Glomerular endothelial cell (primary cell): ENCODE data around the gene TPSG1. TPM values are rescaled to one million over a fixed set of nuclear protein-coding genes. Genes with fewer than 3 reads are reported as not detected.

Experiments used
- DNase-seq: peaks from one replicate; pipeline ENCODE4 v3.0.0-alpha.2; 2011; ENCODE audit warnings: low read depth, low spot score; ENCODE audit errors: extremely low read depth
- total RNA-seq: library from RNA; depleted of rRNA; stranded (reverse); fragments of >200 nt; gene quantifications from 2 replicates; pipeline ENCODE4 v1.2.3, GENCODE V29; 2015

The TPSG1 gene
- total RNA-seq, 1 donor from 2014 or later = not detected

DNA sequence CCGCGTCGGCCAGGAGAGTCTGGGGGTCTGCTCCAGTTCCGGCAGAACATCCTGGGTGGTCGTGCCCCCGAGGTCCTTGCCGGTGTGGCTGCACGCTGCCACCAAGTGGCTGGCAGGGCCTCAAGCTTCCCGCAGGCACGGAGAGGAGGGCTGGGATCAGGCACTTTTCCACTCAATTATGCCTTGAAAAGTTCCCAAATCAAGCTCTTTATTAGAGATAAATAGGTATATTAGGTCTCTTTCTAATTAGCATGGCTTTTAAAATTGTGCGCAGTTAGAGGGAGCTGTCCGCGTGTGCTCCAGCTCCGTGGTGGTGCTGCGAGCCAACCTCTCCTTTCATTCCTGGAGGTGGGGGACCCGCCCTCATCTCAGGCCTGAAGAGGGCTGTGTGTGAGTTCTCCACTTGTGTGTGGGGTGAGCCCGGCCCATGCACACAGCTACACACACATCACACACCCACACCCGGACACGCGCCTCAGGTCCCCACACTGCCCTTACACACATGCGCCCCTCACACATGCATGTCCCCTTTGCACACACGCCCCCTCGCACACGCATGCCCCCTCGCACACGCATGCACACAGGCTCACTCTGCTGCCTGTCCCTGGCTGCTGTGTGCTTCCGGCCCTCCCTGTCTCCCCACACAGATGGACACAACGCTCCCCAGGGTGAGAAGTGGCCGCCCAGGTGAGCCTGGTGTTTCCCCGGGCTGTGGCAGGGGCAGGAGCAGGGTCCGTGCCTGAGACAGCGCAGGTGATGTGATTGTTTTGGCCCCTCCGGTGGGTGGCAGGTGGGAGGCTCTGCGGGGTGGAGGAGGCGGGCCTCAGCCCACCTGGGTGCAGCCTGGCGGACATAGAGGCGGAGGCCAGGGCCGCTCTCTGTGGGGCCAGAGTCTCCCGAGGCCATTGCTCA lies 43.4 kb downstream of the TPSG1 start:
- DNase-seq = no peak

DNA sequence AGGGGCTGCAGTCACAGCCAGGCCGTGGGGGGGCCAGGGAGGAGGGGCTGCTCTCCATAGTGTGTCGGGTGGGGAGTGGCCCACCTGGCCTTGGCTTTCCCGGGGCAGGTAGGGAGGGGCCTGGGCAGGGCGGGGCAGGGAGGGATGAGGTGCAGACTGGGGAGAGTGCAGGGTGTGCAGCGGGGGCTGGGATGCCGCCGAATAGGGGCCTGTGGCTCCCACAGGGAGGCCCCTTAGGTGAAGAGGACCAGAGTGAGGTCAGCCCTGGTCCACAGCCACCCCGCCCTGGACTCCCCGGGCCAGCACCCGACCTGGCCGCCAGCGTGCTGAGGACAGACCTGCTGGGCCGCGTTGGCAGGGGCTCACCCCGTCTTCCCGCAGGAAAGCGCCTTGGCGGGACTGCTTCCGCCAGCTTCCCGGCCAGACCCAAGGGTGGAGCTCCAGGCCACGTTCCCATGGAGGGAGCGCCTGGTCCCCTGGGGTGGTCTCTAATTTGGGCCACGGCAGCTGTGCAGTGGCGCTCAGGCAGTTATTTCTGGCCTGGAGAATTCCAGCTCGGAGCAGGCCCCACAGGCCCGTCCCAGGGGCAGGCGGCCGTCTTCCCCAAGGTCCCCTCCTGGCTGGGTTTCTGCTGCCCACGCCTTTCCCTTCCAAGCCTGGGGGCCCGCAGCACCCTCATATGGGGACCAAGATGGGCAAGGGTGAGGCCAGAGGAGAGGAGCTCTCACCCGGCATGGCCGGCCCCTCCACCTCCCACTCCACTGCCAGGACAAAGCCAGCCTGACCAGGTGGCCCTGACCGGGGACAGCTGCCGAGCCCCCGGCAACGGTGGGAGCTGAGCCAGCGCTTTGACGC lies 44.3 kb downstream of the TPSG1 start:
- no peak for DNase-seq

DNA sequence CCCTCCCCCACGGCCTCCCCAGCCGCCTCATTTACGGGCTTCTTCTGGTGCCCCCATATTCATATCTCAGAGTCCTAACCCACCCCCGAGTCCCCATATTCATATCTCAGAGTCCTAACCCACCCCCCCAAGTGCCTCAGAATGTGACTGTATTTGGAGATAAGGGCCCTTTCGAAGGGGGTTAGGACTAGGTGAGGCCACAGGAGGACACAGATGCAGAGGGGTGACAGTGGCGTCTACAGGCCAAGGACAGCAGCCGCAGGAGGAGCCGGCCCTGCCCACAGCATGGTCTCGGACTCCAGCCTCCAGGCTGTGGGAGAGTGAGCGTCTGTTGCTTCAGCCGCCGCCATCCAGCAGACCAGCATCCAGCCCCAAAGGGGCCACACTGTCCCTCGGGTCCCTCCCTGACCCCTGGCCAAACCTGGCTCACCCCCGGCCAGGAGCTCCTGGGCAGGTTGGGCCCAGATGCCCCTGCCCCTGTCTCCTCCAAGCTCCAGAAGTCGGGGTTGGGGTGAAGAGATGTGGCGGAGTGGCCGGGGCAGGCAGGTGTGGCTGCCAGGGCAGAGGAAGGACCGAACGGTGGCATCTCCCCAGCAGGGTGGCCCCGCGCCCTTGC lies 46.7 kb downstream of the TPSG1 start:
- no peak for DNase-seq

DNA sequence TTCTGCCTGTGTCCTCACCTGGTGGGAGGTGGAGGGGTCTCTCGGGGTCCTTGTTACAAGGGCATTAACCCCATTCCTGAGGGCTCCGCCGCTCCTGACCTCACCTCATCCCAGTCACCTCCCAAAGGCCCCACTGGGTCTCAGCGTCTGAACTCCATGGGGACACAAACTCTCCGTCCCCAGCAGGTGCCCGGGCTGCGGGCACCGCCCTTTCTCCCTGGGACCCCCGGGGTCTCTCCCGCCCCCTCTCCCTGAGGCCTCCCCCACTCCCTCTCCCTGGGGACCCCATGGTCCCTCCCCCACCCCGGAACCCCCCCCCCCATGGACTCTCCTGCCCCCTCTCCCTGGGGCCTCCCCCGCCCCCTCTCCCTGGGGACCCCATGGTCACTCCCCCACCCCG lies 47.3 kb downstream of the TPSG1 start:
- DNase-seq = no peak

DNA sequence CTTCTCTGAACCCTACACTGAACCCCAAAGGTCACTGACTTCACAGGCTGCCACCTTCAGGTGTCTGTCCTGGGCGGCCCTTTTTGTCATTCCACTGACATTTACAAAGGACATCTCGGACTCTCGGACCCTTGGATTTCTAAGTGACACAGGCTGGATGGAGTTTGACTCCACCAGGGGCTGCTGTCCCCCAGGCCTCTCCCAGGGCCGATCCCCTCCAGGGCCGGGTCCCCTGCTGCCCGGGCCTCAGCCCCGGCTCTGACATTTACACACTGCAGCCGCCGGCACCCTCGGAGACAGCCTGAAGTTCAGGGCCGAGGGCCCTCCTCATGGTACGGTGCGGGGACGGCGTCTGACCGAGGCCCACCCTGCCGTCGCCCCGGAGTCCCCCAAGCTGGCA lies 48.0 kb downstream of the TPSG1 start:
- DNase-seq = no peak

DNA sequence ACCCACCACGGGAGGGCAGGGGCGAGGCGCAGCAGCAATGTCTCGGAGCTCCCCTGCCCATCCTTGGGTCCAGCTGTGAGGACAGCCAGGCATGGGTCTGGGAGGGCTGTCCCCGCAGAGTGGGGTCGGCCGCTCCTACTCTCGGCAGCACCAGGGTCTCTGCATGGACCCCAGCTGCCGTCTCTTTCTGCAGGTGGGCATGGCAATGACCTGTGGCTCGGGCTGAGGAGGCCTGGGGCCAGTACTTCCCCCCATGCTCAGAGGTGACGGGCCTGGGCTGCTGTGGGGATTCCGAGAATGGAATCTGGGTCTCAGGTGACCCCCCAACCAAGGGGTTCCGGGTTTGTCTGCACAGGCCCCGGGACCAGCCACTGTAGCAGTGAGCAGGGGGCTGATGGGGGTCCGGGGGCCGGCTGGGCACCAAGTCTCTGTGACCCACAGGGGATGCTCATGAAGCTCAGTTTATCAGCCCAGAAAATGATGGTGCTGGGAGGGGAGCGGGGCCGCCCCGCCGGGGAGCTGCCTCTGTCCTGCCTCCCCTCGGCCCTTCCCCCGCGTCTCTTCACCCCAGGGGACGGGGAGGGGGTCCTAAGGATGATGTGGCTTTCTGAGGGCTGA lies 48.7 kb downstream of the TPSG1 start:
- DNase-seq = no peak

DNA sequence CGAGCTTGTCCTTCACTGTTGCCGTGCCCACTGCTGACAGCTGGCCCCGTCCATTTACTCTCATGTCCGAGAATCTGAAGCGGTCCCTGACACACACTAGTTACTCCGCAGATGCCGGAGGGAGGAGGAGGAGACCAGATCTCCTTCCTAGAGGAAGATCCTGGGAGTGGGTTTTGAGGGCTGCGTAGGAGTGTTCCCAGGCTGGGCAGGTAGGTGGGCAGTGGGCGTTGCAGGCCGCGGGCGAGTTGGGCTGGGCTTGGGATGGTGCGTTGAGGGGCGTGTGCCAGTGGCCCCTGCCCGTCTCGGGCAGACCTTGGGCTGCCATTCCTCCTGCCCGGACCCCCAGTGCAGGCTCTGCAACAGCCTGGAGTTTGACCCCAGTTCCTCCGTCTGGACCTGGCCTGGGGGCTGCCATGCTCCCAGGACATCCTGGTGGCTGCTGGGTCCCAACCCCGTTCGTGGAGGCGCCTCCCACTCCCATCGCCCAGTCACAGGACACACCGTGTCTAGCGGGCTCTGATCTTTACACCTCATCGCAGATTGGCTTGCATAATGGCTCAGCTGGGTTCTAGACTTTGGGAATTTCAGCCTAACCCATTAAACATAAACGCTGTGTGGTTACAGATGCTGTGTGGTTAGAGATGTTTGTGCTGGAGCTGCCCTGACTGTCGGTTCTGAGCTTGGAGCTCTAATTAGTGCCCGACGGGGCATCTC lies 49.3 kb downstream of the TPSG1 start:
- no peak for DNase-seq

DNA sequence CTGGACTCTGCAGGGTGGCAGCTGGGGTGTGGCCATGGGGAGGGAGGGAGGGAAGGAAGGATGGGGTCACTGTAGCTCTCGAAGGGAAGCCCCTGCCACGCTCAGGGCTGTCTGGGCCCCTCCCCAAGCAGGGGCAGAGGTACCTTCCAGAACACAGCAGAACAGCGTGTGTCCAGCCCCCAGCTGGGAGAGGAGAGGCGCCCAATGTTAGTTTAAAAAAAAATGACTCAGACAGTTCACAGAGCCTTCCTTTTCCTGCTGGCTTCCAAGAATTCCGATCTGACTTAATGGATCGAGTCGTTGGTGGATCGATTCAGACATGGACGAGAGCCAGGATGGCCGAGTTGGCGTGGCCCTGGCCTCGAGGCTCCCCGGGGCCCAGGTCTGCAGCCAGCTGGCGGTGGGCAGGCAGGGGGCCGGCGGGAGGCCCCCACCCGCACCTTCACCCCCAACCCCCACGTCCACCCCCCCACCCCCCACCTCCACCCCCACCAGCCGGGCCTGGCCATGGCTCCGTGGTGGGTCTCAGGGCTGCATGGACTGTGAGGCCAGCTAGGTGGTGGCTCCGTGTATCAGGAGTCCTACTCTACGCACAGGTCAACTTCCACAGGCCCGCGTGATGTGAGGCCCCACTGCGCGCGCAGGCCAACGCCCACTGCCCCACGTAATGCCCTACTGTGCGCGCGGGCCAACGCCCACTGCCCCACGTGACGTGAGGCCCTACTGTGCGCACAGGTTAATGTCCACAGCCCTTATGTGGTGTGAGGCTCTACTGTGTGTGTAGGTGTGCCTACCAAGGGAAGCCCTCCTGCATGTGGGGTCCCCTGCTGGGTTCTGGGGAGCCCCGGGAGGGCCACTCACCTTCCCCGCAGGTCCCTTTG lies 50.4 kb downstream of the TPSG1 start:
- no peak for DNase-seq

DNA sequence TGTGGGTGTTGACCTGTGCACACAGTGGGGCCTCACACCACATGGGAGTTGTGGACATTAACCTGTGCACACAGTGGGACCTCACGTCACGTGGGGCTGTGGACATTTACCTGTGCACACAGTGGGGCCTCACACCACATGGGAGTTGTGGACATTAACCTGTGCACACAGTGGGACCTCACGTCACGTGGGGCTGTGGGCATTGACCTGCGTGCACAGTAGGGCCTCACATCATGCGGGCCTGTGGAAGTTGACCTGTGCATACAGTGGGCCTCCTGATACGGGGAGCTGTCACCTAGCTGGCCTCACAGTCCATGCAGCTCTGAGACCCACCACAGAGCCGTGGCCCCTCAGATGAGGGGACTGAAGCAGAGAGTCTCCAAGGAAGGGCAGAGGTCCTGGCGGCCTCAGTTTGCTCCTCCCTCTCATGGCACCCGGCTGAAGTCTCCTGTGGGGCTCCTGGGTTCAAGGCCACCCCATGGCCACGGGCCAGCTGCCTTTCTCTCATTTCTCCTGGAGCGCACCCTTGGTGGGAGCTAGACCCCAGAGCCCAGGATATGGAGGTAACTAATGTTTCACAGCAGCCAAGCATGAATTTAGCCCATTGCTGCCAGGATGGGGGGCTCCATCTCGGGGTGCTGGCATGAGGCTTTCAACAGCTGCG lies 51.1 kb downstream of the TPSG1 start:
- DNase-seq = no peak

DNA sequence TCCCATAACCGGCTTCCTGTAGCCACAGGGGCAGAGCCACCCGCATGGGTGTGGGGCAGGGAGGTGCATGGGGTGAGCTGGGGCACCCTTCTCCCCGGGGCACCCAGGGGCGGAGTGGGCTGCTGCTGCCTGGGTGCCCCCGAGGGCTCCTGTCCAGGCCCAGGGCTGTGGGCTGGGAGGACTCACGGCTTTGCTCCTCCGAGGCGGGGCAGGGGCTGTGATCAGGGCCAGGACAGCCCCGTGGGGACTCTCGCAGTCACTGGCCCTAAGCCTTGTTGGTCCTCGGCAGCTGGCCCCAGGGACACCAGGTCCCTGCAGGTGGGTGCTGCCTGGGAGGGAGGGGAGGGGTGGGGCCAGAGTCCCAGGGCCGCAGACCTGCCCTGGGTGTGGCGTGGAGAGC lies 52.4 kb downstream of the TPSG1 start:
- no peak for DNase-seq

DNA sequence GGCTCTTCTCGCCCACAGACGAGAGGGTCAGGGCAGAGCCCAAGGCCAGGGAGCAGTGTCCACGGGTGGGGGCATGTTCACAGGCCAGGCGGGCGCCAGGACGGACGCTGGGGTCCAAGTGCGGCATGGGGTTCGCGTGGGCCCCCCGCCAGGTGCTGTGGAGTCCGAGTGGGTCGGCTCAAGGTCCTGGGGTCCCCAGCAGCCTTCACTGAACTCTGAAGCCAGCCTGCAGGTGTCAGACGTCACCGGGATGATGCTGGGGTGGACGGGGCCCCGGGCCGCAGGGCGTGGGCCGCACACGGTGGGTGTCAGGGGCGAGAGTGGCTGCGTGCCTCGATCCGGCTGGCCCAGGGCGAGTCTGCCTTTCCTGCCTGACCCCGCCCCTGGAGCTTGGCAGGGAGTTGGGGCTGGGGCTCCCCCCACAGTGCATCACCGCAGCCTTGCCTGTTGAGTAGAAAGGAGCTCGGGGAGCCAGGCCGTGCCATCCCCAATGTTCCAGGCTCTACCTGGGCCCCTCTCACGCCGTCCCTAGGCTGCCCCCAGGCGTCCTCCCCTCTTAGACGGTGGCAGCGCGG lies 53.1 kb downstream of the TPSG1 start:
- DNase-seq = no peak

Other genes with a start within 250 kb of the TPSG1 start
- 0.06 and 0.19 TPM in 2 replicates for gene SOX8, start 243.5 kb downstream of the TPSG1 start, total RNA-seq
- not detected in 2 replicates for gene SSTR5, start 152.5 kb downstream of the TPSG1 start, total RNA-seq
- gene C1QTNF8, start 129.0 kb downstream of the TPSG1 start, total RNA-seq = not detected in 2 replicates
- gene CACNA1H, start 72.2 kb downstream of the TPSG1 start, total RNA-seq = 0.15 and 1.3 TPM in 2 replicates
- not detected in 2 replicates for gene TPSB2, start 4.9 kb upstream of the TPSG1 start, total RNA-seq
- not detected in 2 replicates for gene TPSAB1, start 15.4 kb upstream of the TPSG1 start, total RNA-seq
- gene TPSD1, start 30.8 kb upstream of the TPSG1 start, total RNA-seq = not detected in 2 replicates
- gene UBE2I, start 84.4 kb upstream of the TPSG1 start, total RNA-seq = 94.8 and 116 TPM in 2 replicates
- 1.1 TPM in 2 replicates for gene BAIAP3, start 108.4 kb upstream of the TPSG1 start, total RNA-seq
- gene TSR3, start 126.6 kb upstream of the TPSG1 start, total RNA-seq = 102 and 119 TPM in 2 replicates
- 72.5 and 96.8 TPM in 2 replicates for gene GNPTG, start 126.7 kb upstream of the TPSG1 start, total RNA-seq
- gene UNKL, start 189.4 kb upstream of the TPSG1 start, total RNA-seq = 16.7 and 27.3 TPM in 2 replicates
- 9.4 and 18.7 TPM in 2 replicates for gene UQCC4, start 195.5 kb upstream of the TPSG1 start, total RNA-seq
- not detected in 2 replicates for gene PERCC1, start 205.8 kb upstream of the TPSG1 start, total RNA-seq
- 0.58 TPM in 1 of 2 replicates, not detected in the other for gene CCDC154, start 219.3 kb upstream of the TPSG1 start, total RNA-seq
- gene CLCN7, start 249.8 kb upstream of the TPSG1 start, total RNA-seq = 75.9 and 100 TPM in 2 replicates